Fibroblast of villous mesenchyme (primary cell): ENCODE results near the gene SYCP1. TPM values are rescaled to one million over a fixed set of nuclear protein-coding genes. Genes with fewer than 3 reads are reported as not detected.
"Not testable (repeated sequence)": the region's sequence is repeated elsewhere in the genome, so short reads cannot be mapped to it uniquely, and the experiment has no call there.

Source experiments
- DNase-seq: peaks from one replicate; pipeline ENCODE4 v3.0.0-alpha.2; 2010; ENCODE audit warnings: low read depth
- H3K4me3 ChIP-seq: 2 replicates; pipeline ENCODE4 v1.5.1; 2011; ENCODE audit warnings: low read depth, mild to moderate bottlenecking, low read length
- CTCF ChIP-seq: IDR thresholded peaks from 2 replicates; pipeline ENCODE4 v1.5.1; 2012; ENCODE audit warnings: low read depth, mild to moderate bottlenecking, low read length; ENCODE audit not compliant: insufficient read depth
- total RNA-seq: library from RNA; depleted of rRNA; stranded (reverse); fragments of >200 nt; gene quantifications from 2 replicates; pipeline ENCODE4 v1.2.3, GENCODE V29; 2012

SYCP1 gene
- not detected in 2 replicates for total RNA-seq

- H3K4me3 ChIP-seq = peak within 1 kb of the TSS; percentile 2
- TF ChIP-seq CTCF = no peak
- no peak for DNase-seq
Measured at GRCh38 chr1:114854693-114855320, at the start of gene SYCP1. Gene SYCP1, plus strand, starts transcription at chr1:114854863. Its CDS starts 602 bp downstream, at chr1:114855465.

GRCh38 chr1:114819869-114820268, 34.8 kb upstream of the SYCP1 start:
- no peak for TF ChIP-seq CTCF
- DNase-seq = no peak
- no peak overlapping the region for H3K4me3 ChIP-seq

GRCh38 chr1:114820392-114820791, 34.3 kb upstream of the SYCP1 start:
- H3K4me3 ChIP-seq = no peak overlapping the region
- DNase-seq = no peak
- no peak for TF ChIP-seq CTCF

GRCh38 chr1:114821978-114822377, 32.7 kb upstream of the SYCP1 start:
- DNase-seq = no peak
- H3K4me3 ChIP-seq = no peak overlapping the region
- TF ChIP-seq CTCF = no peak

- TF ChIP-seq CTCF = no peak
- peak; percentile 5 for DNase-seq
- no peak overlapping the region for H3K4me3 ChIP-seq
Measured at GRCh38 chr1:114828251-114828650, 26.4 kb upstream of the SYCP1 start.

- H3K4me3 ChIP-seq, DNase-seq: not testable (repeated sequence)
Measured at GRCh38 chr1:114830075-114830474, 24.6 kb upstream of the SYCP1 start.

- TF ChIP-seq CTCF = no peak
- no peak for DNase-seq
- H3K4me3 ChIP-seq = no peak overlapping the region
Measured at GRCh38 chr1:114831276-114831994, 23.2 kb upstream of the SYCP1 start.
